ENCODE measurements around the gene CAMTA1. TPM values are rescaled to one million over a fixed set of nuclear protein-coding genes. Genes with fewer than 3 reads are reported as not detected.
A peak's percentile ranks its signal among the peaks of the same experiment; 100 is the strongest.
"Not testable (repeated sequence)": the region's sequence is repeated elsewhere in the genome, so short reads cannot be mapped to it uniquely, and the experiment has no call there.

CAMTA1 gene
- total RNA-seq, 6 donors from 2014 or later: 38.8 to 74.0 (median 46.1) TPM

DNA sequence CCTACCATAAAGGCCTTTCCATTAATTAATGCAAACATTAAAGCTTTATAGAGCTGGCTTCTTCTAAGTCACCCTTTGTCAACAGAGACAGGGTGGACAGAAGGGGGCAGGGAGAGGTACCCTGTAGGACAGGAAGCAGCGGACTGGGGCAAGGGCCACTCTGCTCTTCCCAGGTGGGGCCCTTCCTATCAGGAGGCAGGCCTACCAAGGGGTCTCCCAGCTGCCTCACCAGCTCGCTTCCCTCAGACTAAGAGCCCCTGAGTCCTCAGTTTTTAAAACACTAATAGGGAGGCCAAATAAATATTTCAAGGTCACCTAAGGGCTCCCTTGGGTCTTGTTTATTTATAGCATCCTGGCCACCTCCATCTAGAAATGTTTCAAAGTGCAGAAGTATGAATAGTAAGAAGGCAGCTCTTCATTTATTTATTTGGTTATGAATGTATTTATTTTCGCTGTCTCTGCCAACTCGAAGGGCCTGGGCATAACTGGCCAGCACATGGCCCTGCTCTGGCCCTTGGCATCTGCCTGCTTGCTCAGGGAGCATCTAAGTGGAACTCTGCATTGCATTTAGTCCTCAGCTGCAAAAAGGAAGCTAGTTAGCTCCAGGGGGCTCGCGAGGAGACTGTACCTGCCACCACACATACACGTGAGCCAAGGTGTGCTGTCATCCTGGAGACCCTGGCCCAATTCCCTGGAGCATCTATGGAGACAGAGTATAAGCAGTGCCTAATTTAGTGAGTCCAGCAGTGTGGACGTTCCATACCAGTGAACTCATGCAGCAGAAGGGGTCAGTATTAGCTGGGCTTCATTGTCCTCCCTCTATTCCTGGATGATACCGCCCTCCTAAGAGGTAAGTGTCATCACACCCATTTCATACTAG, 590.8 kb downstream of the CAMTA1 start:
- peaks cover 0 to 18% (median 6%) of the 10 kb centered on the region in 4 donors for H3K4me1 ChIP-seq
- ATAC-seq (ENCODE audit: low FRiP score in 2 of 2): no peak
- H3K9me3 ChIP-seq: no peaks in the 10 kb centered on the region
- H3K4me3 ChIP-seq: no peak overlapping the region
- no peaks in the 10 kb centered on the region for H3K36me3 ChIP-seq
- H3K27me3 ChIP-seq: no peaks in the 10 kb centered on the region
- DNase-seq: peak in 1 of 2 donors; percentile 6
- 93% methylated on average over 9 of the region's 9 CpGs for WGBS, 2 donors
- TF ChIP-seq, protein P1, sequence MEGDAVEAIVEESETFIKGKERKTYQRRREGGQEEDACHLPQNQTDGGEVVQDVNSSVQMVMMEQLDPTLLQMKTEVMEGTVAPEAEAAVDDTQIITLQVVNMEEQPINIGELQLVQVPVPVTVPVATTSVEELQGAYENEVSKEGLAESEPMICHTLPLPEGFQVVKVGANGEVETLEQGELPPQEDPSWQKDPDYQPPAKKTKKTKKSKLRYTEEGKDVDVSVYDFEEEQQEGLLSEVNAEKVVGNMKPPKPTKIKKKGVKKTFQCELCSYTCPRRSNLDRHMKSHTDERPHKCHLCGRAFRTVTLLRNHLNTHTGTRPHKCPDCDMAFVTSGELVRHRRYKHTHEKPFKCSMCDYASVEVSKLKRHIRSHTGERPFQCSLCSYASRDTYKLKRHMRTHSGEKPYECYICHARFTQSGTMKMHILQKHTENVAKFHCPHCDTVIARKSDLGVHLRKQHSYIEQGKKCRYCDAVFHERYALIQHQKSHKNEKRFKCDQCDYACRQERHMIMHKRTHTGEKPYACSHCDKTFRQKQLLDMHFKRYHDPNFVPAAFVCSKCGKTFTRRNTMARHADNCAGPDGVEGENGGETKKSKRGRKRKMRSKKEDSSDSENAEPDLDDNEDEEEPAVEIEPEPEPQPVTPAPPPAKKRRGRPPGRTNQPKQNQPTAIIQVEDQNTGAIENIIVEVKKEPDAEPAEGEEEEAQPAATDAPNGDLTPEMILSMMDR (IDR thresholded peaks at IDR 0.05): no peak
- TF ChIP-seq POLR2AphosphoS5 (IDR thresholded peaks at IDR 0.05) (no peak), POLR2A (IDR thresholded peaks at IDR 0.05) (no peak), EP300 (IDR thresholded peaks at IDR 0.05) (no peak)
- H3K27ac ChIP-seq: no peak overlapping the region

DNA sequence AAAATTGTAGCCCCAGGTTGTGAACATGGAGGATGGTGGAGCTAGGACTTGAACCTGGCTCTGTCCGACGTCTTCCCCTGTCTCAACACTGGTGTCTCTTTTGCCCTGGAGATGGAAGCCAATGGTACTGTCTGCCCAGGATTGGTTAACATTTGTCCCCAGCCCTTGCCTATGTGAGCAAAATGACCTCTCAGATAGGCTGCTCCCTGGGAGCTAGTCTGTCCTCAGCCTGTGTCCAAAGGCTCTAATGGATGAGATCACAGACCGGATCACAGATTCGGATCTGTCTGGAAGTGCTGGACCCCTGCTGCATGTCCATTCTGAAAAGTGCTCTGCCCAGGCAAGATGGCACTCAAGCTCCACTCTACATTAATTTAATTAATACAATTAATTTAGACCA, 591.4 kb downstream of the CAMTA1 start:
- Histone ChIP-seq H3K9me3 (no peaks in the 10 kb centered on the region), H3K27ac (no peak overlapping the region), H3K27me3 (no peaks in the 10 kb centered on the region), H3K36me3 (no peaks in the 10 kb centered on the region), H3K4me3 (no peak overlapping the region), H3K4me1 (peaks cover 0 to 18% (median 6%) of the 10 kb centered on the region in 4 donors)
- TF ChIP-seq, protein P1 (IDR thresholded peaks at IDR 0.05): no peak
- no peak for TF ChIP-seq POLR2AphosphoS5 (IDR thresholded peaks at IDR 0.05)
- no peak for TF ChIP-seq POLR2A (IDR thresholded peaks at IDR 0.05)
- TF ChIP-seq EP300 (IDR thresholded peaks at IDR 0.05): no peak
- 96 to 98% methylated on average over 4 of the region's 4 CpGs for WGBS, 2 donors
- DNase-seq (peak in 1 of 2 donors; percentile 4), ATAC-seq (ENCODE audit: low FRiP score in 2 of 2) (no peak)

DNA sequence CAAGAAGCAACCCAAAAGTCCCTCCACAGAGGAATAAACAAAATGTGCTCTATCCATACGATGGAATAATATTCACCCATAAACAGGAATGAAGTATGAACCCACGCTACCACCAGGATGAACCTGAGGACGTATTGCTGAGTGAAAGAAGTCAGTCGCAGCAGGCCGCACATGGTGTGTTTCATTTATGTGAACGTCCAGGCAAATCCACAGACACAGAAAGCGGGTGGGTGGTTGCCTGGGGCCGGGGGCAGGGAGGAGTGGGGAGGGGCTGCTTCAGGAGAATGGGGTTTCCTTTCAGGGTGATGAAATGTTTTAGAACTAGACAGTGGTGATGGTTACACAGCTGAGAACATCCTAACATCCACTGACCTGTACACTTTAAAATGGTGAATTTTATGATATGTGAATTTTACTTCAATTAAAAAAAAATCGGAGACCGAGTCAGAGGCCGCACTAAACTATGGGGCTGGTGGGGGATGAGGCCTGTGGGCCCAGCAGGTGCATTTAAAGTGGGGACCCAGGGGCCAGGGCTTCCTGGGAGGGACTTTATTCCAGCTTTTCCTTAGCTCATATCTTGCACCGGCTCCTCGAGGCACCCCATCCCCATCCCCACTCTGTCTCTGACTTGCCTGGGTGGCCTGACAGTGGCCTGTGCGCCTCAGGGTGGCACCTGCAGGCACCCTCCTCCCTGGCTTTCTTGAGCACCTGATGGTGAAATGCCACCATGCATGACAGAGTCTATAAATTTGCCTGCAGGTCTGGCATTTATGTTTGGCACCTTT, 593.3 kb downstream of the CAMTA1 start:
- Histone ChIP-seq H3K27me3 (no peaks in the 10 kb centered on the region), H3K9me3 (no peaks in the 10 kb centered on the region), H3K4me3 (no peak overlapping the region), H3K4me1 (peaks cover 0 to 18% (median 4%) of the 10 kb centered on the region in 4 donors), H3K27ac (no peak overlapping the region), H3K36me3 (no peaks in the 10 kb centered on the region)
- no peak for ATAC-seq (ENCODE audit: low FRiP score in 2 of 2)
- TF ChIP-seq, protein P1 (IDR thresholded peaks at IDR 0.05): no peak
- TF ChIP-seq POLR2A (IDR thresholded peaks at IDR 0.05) (no peak), EP300 (IDR thresholded peaks at IDR 0.05) (no peak), POLR2AphosphoS5 (IDR thresholded peaks at IDR 0.05) (no peak)
- WGBS, 2 donors: 90 to 92% methylated on average over 14 of the region's 14 CpGs
- peak in 1 of 2 donors; percentile 6 for DNase-seq

DNA sequence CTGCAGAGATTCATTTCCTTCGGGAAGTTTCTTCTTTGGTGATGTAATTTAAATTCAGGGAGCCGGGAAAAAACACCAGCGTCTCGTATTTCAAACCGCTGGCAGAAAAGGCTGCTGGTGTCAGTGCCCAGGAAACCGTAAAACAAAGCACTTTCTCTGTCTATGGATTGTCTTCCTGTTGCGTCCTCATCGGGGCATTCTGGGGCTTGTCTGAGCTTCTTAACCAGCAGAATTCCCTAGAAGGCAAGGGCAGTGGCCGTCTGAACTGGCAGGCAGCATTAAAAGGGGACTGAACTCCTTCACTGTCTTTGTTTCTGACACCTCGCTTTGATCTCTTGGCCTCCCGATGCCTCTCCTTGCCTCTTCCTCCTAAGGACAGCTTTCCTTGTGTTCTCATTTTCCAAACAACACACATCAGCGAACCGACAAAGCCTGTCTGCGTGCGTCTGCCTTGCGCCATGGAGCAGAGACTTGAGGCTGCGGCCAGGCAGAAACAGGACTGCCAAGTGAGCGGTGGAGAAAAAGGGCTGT, 594.3 kb downstream of the CAMTA1 start:
- H3K4me3 ChIP-seq: no peak overlapping the region
- H3K27ac ChIP-seq: peak overlapping the region in 2 of 4 donors; percentile 44 to 53
- no peak for ATAC-seq (ENCODE audit: low FRiP score in 2 of 2)
- H3K9me3 ChIP-seq: no peaks in the 10 kb centered on the region
- WGBS, 2 donors: 32 to 35% methylated on average over 18 of the region's 18 CpGs
- no peaks in the 10 kb centered on the region for H3K36me3 ChIP-seq
- no peaks in the 10 kb centered on the region for H3K27me3 ChIP-seq
- TF ChIP-seq POLR2AphosphoS5 (IDR thresholded peaks at IDR 0.05): no peak
- no peak for TF ChIP-seq POLR2A (IDR thresholded peaks at IDR 0.05)
- TF ChIP-seq, protein P1 (IDR thresholded peaks at IDR 0.05): no peak
- TF ChIP-seq EP300 (IDR thresholded peaks at IDR 0.05): no peak
- peaks cover 0 to 11% (median 1%) of the 10 kb centered on the region in 4 donors for H3K4me1 ChIP-seq
- peak in 1 of 2 donors; percentile 14 for DNase-seq

DNA sequence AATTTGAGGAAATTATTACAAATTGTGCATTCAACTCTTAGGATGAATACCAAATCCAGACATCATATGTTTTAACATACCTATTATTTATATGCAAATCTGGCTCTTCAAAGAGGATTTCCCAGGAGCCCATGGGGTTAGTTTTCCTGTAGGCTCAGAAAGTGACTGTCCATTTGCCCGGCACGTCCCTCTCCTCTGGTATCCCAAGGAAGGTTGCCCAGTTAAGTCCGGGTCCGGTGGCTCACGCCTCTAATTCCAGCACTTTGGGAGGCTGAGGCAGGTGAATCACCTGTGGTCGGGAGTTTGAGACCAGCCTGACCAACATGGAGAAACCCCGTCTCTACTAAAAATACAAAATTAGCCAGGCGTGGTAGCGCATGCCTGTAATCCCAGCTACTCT, 594.8 kb downstream of the CAMTA1 start:
- Histone ChIP-seq H3K4me1 (peaks cover 0 to 11% (median 1%) of the 10 kb centered on the region in 4 donors), H3K27ac (peak overlapping the region in 1 of 4 donors; percentile 53)
- not testable (repeated sequence) for ATAC-seq (ENCODE audit: low FRiP score in 2 of 2); H3K9me3 ChIP-seq; H3K36me3 ChIP-seq; H3K4me3 ChIP-seq; H3K27me3 ChIP-seq
- 93 to 96% methylated on average over 9 of the region's 9 CpGs for WGBS, 2 donors
- peak in 1 of 2 donors; percentile 9 for DNase-seq

Measured in upper lobe of left lung (tissue), 6 donors.